ENCODE data around the gene VEGFB. TPM values are rescaled to one million over a fixed set of nuclear protein-coding genes. Genes with fewer than 3 reads are reported as not detected.

VEGFB gene
- total RNA-seq (89.6 and 98.1 TPM in 2 replicates), polyA plus RNA-seq (18.3 and 19.3 TPM in 2 replicates), polyA minus RNA-seq (7.2 and 8.5 TPM in 2 replicates), Bru-seq, nascent RNA (percentile 57 among the genes with signal in this experiment), BruChase-seq, experiment 1, labeled RNA remaining after a 6-hour chase (percentile 78 among the genes with signal in this experiment), BruChase-seq, experiment 2, labeled RNA remaining after a 2-hour chase (percentile 70 among the genes with signal in this experiment)
- 22.0 and 30.8 TPM in 2 replicates for polyA plus RNA-seq (2011; cell fraction: cytosol; rRNA removed)
- polyA plus RNA-seq (2011; cell fraction: nucleus; rRNA removed) = 19.1 and 23.6 TPM in 2 replicates
- 86.5 and 108 TPM in 2 replicates for polyA plus RNA-seq (2012)
- 25.5 TPM for polyA minus RNA-seq (2011; cell fraction: cytosol; rRNA and poly(A)+ RNA removed)
- polyA minus RNA-seq (2011; cell fraction: nucleus; rRNA and poly(A)+ RNA removed) = 5.5 and 5.8 TPM in 2 replicates
- long read RNA-seq, transcript VEGFB-202 (7 exons, 979 nt) = minor isoform, 21 of 142 reads
- long read RNA-seq, transcript VEGFB-201 (7 exons, 1,380 nt) = major isoform, 66 of 142 reads
- long read RNA-seq, partial matches to known transcripts = 40 of 142 reads
- long read RNA-seq, other reads (novel, unspliced or antisense) = 15 of 142 reads

- Histone ChIP-seq H3K27ac (ENCODE audit: insufficient read depth, low read depth, low read length) (no peak within 1 kb of the TSS), H3K4me3 (replicated peaks in 1 of 3; ENCODE audit: insufficient read depth in 1 of 3, low read depth in 1 of 3, low read length in 3 of 3) (peak within 1 kb of the TSS; percentile 48 to 63 (median 51)), H3K9me1 (replicated peaks; ENCODE audit: control insufficient read depth, extremely low read depth, insufficient read depth, low read length) (no peaks in the 10 kb centered on the region), H3K27me3 (ENCODE audit: control insufficient read depth in 2 of 2, insufficient read depth in 2 of 2, low read length in 2 of 2) (no peaks in the 10 kb centered on the region), H3K4me1 (ENCODE audit: control insufficient read depth, extremely low read depth, insufficient read depth, low read length) (peaks cover 10% of the 10 kb centered on the region), H3K4me2 (ENCODE audit: insufficient read depth, low read length) (peak within 1 kb of the TSS; percentile 71), H3K9ac (replicated peaks; ENCODE audit: extremely low read depth, insufficient read depth, low read length) (peak within 1 kb of the TSS; percentile 6), H3K79me2 (ENCODE audit: control insufficient read depth, insufficient read depth, low read length) (no peaks in the 10 kb centered on the region), H2AFZ (ENCODE audit: low read depth, low read length) (peak within 1 kb of the TSS; percentile 39), H3K36me3 (ENCODE audit: control insufficient read depth in 2 of 2, extremely low read depth in 1 of 2, insufficient read depth in 2 of 2, low read length in 2 of 2) (peaks cover 6 to 8% of the 10 kb centered on the region in 2 experiments), H4K20me1 (replicated peaks; ENCODE audit: control insufficient read depth, extremely low read depth, insufficient read depth, low read length) (no peaks in the 10 kb centered on the region), H3K9me3 (replicated peaks; ENCODE audit: control insufficient read depth, insufficient read depth, low read length) (no peaks in the 10 kb centered on the region)
- peak; percentile 47 for TF ChIP-seq POLR2AphosphoS5 (IDR thresholded peaks at IDR 0.05; ENCODE audit: insufficient read depth, low read depth, low read length)
- TF ChIP-seq POLR2A (IDR thresholded peaks at IDR 0.05; ENCODE audit: low read depth, low read length) = no peak
- POLR2A ChIA-PET = no interaction called here
- peak; percentile 64 for FAIRE-seq
- CTCF ChIA-PET = interaction anchor here (1.9 to 2.1 kb wide), 2 partner anchors 30 to 67 kb away, joined by 6 to 10 read pairs; no protein-coding TSS in a partner anchor
- peak; percentile 48 for DNase-seq (ENCODE audit: low read depth, low spot score)
- intact Hi-C loops (cut with micrococcal nuclease) = loop anchor here (5.0 kb wide), 1 partner anchor 47 kb away; the partner anchor contains the start of gene STIP1
- dilution Hi-C loops (cut with MboI; ENCODE audit: extremely low pct_ligation_motif_present, low sequenced_read_pairs) = no loop called here
- no TSS peak for BruUV-seq (replicated peaks)
These were observed at the start of gene VEGFB for GRCh38 chr11:64233913-64234586. Gene VEGFB (plus strand): TSS chr11:64234584. CDS start chr11:64234834, 250 bp downstream.

- TF ChIP-seq POLR2A (IDR thresholded peaks at IDR 0.05; ENCODE audit: low read depth, low read length) (peak; percentile 97), FOS (IDR thresholded peaks at IDR 0.05; ENCODE audit: borderline replicate concordance, insufficient read depth, low read length) (no peak), CTCF (IDR thresholded peaks at IDR 0.05; ENCODE audit: extremely low read depth in 1 of 2, insufficient read depth in 1 of 2, low read depth in 1 of 2, low read length in 2 of 2) (peak; percentile 23 to 41), GATA2 (IDR thresholded peaks at IDR 0.05; ENCODE audit: insufficient read depth, insufficient read length, low read depth, low read length) (no peak), JUN (IDR thresholded peaks at IDR 0.05; ENCODE audit: borderline replicate concordance, insufficient read depth, insufficient read length, low read depth) (no peak), MYC (IDR thresholded peaks at IDR 0.05; ENCODE audit: low read depth, low read length) (no peak), POLR2AphosphoS5 (IDR thresholded peaks at IDR 0.05; ENCODE audit: insufficient read depth, low read depth, low read length) (peak; percentile 99), EZH2 (IDR thresholded peaks at IDR 0.05; ENCODE audit: borderline replicate concordance, low read depth, low read length, severe bottlenecking) (no peak), MAX (IDR thresholded peaks at IDR 0.05; ENCODE audit: insufficient read depth, insufficient read length) (peak; percentile 76)
- Histone ChIP-seq H3K79me2 (ENCODE audit: control insufficient read depth, insufficient read depth, low read length) (peaks cover 17% of the 10 kb centered on the region), H3K36me3 (ENCODE audit: control insufficient read depth in 2 of 2, extremely low read depth in 1 of 2, insufficient read depth in 2 of 2, low read length in 2 of 2) (peaks cover 0 to 2% of the 10 kb centered on the region in 2 experiments), H3K27me3 (ENCODE audit: control insufficient read depth in 2 of 2, insufficient read depth in 2 of 2, low read length in 2 of 2) (no peaks in the 10 kb centered on the region), H3K4me3 (replicated peaks in 1 of 3; ENCODE audit: insufficient read depth in 1 of 3, low read depth in 1 of 3, low read length in 3 of 3) (peak overlapping the region; percentile 17 to 65 (median 56)), H3K27ac (ENCODE audit: insufficient read depth, low read depth, low read length) (peak overlapping the region; percentile 64), H3K9ac (replicated peaks; ENCODE audit: extremely low read depth, insufficient read depth, low read length) (peak overlapping the region; percentile 81), H2AFZ (ENCODE audit: low read depth, low read length) (peak overlapping the region; percentile 29), H3K9me3 (replicated peaks; ENCODE audit: control insufficient read depth, insufficient read depth, low read length) (no peaks in the 10 kb centered on the region), H4K20me1 (replicated peaks; ENCODE audit: control insufficient read depth, extremely low read depth, insufficient read depth, low read length) (no peaks in the 10 kb centered on the region), H3K4me1 (ENCODE audit: control insufficient read depth, extremely low read depth, insufficient read depth, low read length) (peaks cover 14% of the 10 kb centered on the region), H3K9me1 (replicated peaks; ENCODE audit: control insufficient read depth, extremely low read depth, insufficient read depth, low read length) (no peaks in the 10 kb centered on the region), H3K4me2 (ENCODE audit: insufficient read depth, low read length) (peak overlapping the region; percentile 79)
- DNase-seq (ENCODE audit: low read depth, low spot score) (no peak), FAIRE-seq (no peak)
- dilution Hi-C loops (cut with MboI; ENCODE audit: extremely low pct_ligation_motif_present, low sequenced_read_pairs) (no loop called here), intact Hi-C loops (cut with micrococcal nuclease) (loop anchor here (1.0 to 5.0 kb wide), 4 partner anchors 19 to 120 kb away; partner anchors contain the start of genes DNAJC4, ESRRA, GPR137 and MACROD1)
- BruUV-seq (replicated peaks) = TSS peak; percentile 77
- ChIA-PET POLR2A (interaction anchor here (0.6 to 1.7 kb wide), 13 partner anchors 16 to 185 kb away, joined by 3 to 7 read pairs (median 4); partner anchors contain the start of genes FERMT3, MACROD1, PRDX5 and TRMT112), CTCF (interaction anchor here (0.6 to 3.3 kb wide), 17 partner anchors 9 to 185 kb away, joined by 3 to 27 read pairs (median 4); partner anchors contain the start of genes BAD, CATSPERZ, FKBP2 and MACROD1)
These were observed 49.1 kb upstream of the VEGFB start for GRCh38 chr11:64185175-64185692.
